SU-DHL-6 (cell line): ENCODE results near the gene DUS2.

Source experiments
- H2AFZ ChIP-seq: fragments of 200-600 bp; sonication (generic); 2 replicates; pipeline ENCODE4 v1.6.1; 2014; ENCODE audit warnings: low read depth, mild to moderate bottlenecking, moderate library complexity, mixed read lengths, antibody characterized with exemption, low read length; ENCODE audit not compliant: severe bottlenecking
- H3F3A ChIP-seq: fragments of 200-600 bp; shearing (Covaris generic); 2 replicates; pipeline ENCODE4 v1.6.0; 2016; ENCODE audit warnings: antibody characterized with exemption, mild to moderate bottlenecking; ENCODE audit not compliant: insufficient read depth
- H3K27ac ChIP-seq: fragments of 200-600 bp; sonication (generic); 2 replicates; pipeline ENCODE4 v1.5.1; 2016; ENCODE audit warnings: low read depth, mild to moderate bottlenecking, low read length, moderate library complexity, mixed read lengths
- H3K27me3 ChIP-seq: fragments of 200-600 bp; sonication (generic), shearing (Covaris generic); 2 replicates; pipeline ENCODE4 v1.6.0; 2014; ENCODE audit warnings: mild to moderate bottlenecking, low read length
- H3K36me3 ChIP-seq: fragments of 200-600 bp; sonication (generic); 2 replicates; pipeline ENCODE4 v1.6.1; 2014; ENCODE audit warnings: mild to moderate bottlenecking, low read length, mixed read lengths
- H3K4me2 ChIP-seq: fragments of 300-600, 200-600 bp; shearing (Covaris generic), sonication (generic); 2 replicates; pipeline ENCODE4 v1.6.0; 2014; ENCODE audit warnings: low read length, low read depth, mild to moderate bottlenecking; ENCODE audit not compliant: poor library complexity, severe bottlenecking
- H3K4me3 ChIP-seq: fragments of 200-600 bp; sonication (generic); 2 replicates; pipeline ENCODE4 v1.5.1; 2014; ENCODE audit warnings: antibody characterized with exemption, low read length, mild to moderate bottlenecking, mixed read lengths; ENCODE audit not compliant: insufficient read depth, poor library complexity, severe bottlenecking
- H3K79me2 ChIP-seq: fragments of 200-600 bp; sonication (generic); 2 replicates; pipeline ENCODE4 v1.6.1; 2014; ENCODE audit warnings: mild to moderate bottlenecking, low read length, moderate library complexity; ENCODE audit not compliant: insufficient read depth
- H3K9ac ChIP-seq: fragments of 200-600 bp; sonication (generic); 2 replicates; pipeline ENCODE4 v1.7.0; 2014; ENCODE audit warnings: mild to moderate bottlenecking, low read length
- H3K9me2 ChIP-seq: fragments of 200-600 bp; sonication (generic); replicated peaks from 2 replicates; pipeline ENCODE4 v1.6.1; 2014; ENCODE audit warnings: low read length; ENCODE audit not compliant: insufficient read depth
- H3K9me3 ChIP-seq: fragments of 200-600 bp; sonication (generic); 2 replicates; pipeline ENCODE4 v1.6.1; 2014; ENCODE audit warnings: low read length, mixed read lengths; ENCODE audit not compliant: insufficient read depth
- H4K20me1 ChIP-seq: fragments of 200-600 bp; sonication (generic); 2 replicates; pipeline ENCODE4 v1.6.1; 2014; ENCODE audit warnings: low read depth, mild to moderate bottlenecking, antibody characterized with exemption, low read length, moderate library complexity, mixed read lengths
- EZH2phosphoT487 ChIP-seq: fragments of 200-600 bp; sonication (generic), shearing (Covaris generic); conservative IDR thresholded peaks from 2 replicates; pipeline ENCODE4 v1.6.1; 2018; ENCODE audit warnings: mild to moderate bottlenecking, antibody characterized with exemption, low read length, moderate library complexity, mixed read lengths
- TF ChIP-seq, protein P1 (sequence below): fragments of 200-600 bp; sonication (generic); IDR thresholded peaks from one replicate; pipeline ENCODE4 v1.5.1; 2017; ENCODE audit warnings: antibody characterized with exemption, mild to moderate bottlenecking, low read length, moderate library complexity; ENCODE audit not compliant: insufficient read depth, poor library complexity, severe bottlenecking

The DUS2 gene

DNA sequence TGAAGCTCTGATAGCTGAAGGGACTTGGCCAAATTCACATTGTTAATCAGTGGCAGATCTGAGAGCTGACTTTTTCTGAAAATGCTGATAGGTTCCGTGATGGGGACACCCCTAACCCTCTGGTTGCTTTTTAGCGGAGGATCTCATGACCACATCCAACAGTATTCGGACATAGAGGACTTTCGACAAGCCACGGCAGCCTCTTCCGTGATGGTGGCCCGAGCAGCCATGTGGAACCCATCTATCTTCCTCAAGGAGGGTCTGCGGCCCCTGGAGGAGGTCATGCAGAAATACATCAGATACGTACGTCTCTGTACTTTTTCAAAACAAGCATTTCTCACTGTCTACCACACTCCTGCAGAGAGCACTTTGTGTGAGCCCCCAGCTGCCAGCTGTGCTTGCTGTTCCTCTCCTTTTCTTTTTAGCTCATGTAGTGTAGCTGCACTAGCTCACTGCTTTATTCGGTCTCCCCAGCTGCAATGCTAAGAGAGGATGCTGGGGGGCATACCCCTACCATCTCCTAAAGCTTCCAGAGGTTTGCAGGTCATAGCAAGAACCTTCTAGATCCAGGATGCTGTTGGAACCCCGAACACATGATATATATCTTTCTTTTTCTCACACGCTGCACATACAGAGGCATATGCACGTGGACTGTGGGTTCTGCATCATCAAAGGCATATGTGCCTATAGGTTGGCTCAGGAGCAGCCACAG lies 47.9 kb downstream of the DUS2 start:
- Histone ChIP-seq H3K27ac (no peak overlapping the region), H3K79me2 (no peaks in the 10 kb centered on the region), H3K36me3 (no peaks in the 10 kb centered on the region; the same call in 1 of the 2 replicates), H3K9ac (no peak overlapping the region), H3K4me2 (no peak overlapping the region), H4K20me1 (no peaks in the 10 kb centered on the region), H3K9me2 (no peaks in the 10 kb centered on the region), H3K4me3 (no peak overlapping the region), H3K27me3 (no peaks in the 10 kb centered on the region), H2AFZ (no peak overlapping the region), H3F3A (no peaks in the 10 kb centered on the region; the same call in 1 of the 2 replicates), H3K9me3 (no peaks in the 10 kb centered on the region)
- TF ChIP-seq, protein P1, sequence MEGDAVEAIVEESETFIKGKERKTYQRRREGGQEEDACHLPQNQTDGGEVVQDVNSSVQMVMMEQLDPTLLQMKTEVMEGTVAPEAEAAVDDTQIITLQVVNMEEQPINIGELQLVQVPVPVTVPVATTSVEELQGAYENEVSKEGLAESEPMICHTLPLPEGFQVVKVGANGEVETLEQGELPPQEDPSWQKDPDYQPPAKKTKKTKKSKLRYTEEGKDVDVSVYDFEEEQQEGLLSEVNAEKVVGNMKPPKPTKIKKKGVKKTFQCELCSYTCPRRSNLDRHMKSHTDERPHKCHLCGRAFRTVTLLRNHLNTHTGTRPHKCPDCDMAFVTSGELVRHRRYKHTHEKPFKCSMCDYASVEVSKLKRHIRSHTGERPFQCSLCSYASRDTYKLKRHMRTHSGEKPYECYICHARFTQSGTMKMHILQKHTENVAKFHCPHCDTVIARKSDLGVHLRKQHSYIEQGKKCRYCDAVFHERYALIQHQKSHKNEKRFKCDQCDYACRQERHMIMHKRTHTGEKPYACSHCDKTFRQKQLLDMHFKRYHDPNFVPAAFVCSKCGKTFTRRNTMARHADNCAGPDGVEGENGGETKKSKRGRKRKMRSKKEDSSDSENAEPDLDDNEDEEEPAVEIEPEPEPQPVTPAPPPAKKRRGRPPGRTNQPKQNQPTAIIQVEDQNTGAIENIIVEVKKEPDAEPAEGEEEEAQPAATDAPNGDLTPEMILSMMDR = no peak
- TF ChIP-seq EZH2phosphoT487 = no peak

DNA sequence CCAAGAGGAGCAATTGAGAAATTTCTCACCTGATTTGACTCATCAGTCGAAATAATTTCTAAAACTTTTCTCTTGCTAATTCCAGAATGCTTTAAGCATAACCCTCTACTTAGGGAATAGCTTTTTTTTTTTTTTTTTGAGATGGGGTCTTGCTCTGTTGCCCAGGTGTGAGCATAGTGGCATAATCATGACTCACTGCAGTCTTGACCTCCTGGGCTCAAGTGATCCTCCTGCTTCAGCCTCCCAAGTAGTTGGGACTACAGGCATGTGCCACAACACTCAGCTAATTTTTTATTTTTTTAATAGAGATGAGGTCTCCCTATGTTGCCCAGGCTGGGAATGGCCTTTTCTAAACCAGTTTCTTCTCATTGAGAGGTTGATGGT lies 48.4 kb downstream of the DUS2 start:
- Histone ChIP-seq H3K4me2 (no peak overlapping the region), H3K36me3 (no peaks in the 10 kb centered on the region; the same call in 1 of the 2 replicates), H3K4me3 (no peak overlapping the region), H3K27ac (no peak overlapping the region), H3K9me2 (no peaks in the 10 kb centered on the region), H2AFZ (no peak overlapping the region), H3K27me3 (no peaks in the 10 kb centered on the region), H3F3A (no peaks in the 10 kb centered on the region; the same call in 1 of the 2 replicates), H4K20me1 (no peaks in the 10 kb centered on the region), H3K9me3 (no peaks in the 10 kb centered on the region), H3K79me2 (no peaks in the 10 kb centered on the region), H3K9ac (no peak overlapping the region)
- TF ChIP-seq, protein P1 = no peak
- no peak for TF ChIP-seq EZH2phosphoT487

DNA sequence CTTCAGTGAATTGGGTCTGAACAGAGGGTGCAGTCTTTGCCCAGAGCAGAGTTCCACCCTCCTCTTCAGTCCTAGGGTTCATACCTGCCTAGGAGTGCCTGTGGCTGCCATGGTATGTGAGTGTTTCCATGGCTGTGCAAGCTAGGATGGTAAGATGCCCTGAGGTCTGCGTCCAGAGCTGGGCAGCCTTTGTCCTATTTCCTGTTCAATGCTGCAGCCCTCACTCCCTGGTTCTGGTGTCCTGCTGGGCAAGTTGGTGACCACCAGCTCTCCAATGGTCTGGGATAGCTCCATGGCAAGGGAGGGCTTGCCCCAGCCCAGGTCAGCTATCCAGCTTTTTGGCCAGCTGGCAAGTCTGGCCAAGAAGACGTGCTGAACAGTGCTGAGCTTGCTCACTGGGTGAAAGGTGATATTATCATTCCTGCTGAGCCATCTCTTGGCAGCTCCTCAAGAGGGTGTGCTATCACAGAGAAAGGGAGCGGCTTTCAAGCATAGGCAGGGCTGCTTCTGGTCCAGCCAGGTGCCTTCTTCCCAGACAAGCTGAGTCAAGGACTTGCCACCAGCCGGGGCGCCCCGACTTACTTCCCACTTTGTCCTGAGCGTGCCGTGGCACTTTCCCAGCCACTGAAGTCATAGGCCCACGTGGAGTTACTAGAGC lies 49.1 kb downstream of the DUS2 start:
- no peaks in the 10 kb centered on the region for H3K79me2 ChIP-seq
- no peaks in the 10 kb centered on the region for H3K27me3 ChIP-seq
- no peaks in the 10 kb centered on the region for H4K20me1 ChIP-seq
- no peak overlapping the region for H3K9ac ChIP-seq
- no peaks in the 10 kb centered on the region for H3K9me3 ChIP-seq
- H3K36me3 ChIP-seq = no peaks in the 10 kb centered on the region; the same call in 1 of the 2 replicates
- no peak overlapping the region for H3K4me2 ChIP-seq
- no peak for TF ChIP-seq EZH2phosphoT487
- TF ChIP-seq, protein P1 = no peak
- H3K4me3 ChIP-seq = no peak overlapping the region
- no peaks in the 10 kb centered on the region; the same call in 1 of the 2 replicates for H3F3A ChIP-seq
- no peak overlapping the region for H3K27ac ChIP-seq
- no peaks in the 10 kb centered on the region for H3K9me2 ChIP-seq
- no peak overlapping the region for H2AFZ ChIP-seq
